GM19043 (cell line): Measurements from ENCODE around the gene DDX46.
"Not testable (repeated sequence)": the region's sequence is repeated elsewhere in the genome, so short reads cannot be mapped to it uniquely, and the experiment has no call there.

Experiments
- ATAC-seq: cut with Tn5 transposase; IDR thresholded peaks from one replicate; pipeline ENCODE4 v1.9.1; 2021; ENCODE audit warnings: low read depth; ENCODE audit not compliant: unreplicated experiment

Gene DDX46

GRCh38 chr5:134784946-134785620 lies 26.5 kb downstream of the DDX46 start:
- ATAC-seq = no peak

- ATAC-seq = no peak
These were observed 29.1 kb downstream of the DDX46 start for GRCh38 chr5:134787692-134788091.

- ATAC-seq = no peak
These were observed 33.0 kb downstream of the DDX46 start for GRCh38 chr5:134791580-134791979.

- ATAC-seq = no peak
These were observed 33.7 kb downstream of the DDX46 start for GRCh38 chr5:134792286-134792685.

- ATAC-seq = no peak
These were observed 34.5 kb downstream of the DDX46 start for GRCh38 chr5:134793111-134793510.

- no peak for ATAC-seq
These were observed 35.5 kb downstream of the DDX46 start for GRCh38 chr5:134794082-134794481.

- no peak for ATAC-seq
These were observed 36.2 kb downstream of the DDX46 start for GRCh38 chr5:134794819-134795218.

- no peak for ATAC-seq
These were observed 39.9 kb downstream of the DDX46 start for GRCh38 chr5:134798468-134798867.

- ATAC-seq = no peak
These were observed 45.2 kb downstream of the DDX46 start for GRCh38 chr5:134803821-134804220.

- ATAC-seq = peak; percentile 58
These were observed 54.8 kb downstream of the DDX46 start for GRCh38 chr5:134813407-134813806.

GRCh38 chr5:134813827-134814226 lies 55.2 kb downstream of the DDX46 start:
- ATAC-seq = peak; percentile 62

- no peak for ATAC-seq
These were observed 58.4 kb downstream of the DDX46 start for GRCh38 chr5:134817006-134817405.

- no peak for ATAC-seq
These were observed 60.2 kb downstream of the DDX46 start for GRCh38 chr5:134818776-134819175.

- no peak for ATAC-seq
These were observed 60.9 kb downstream of the DDX46 start for GRCh38 chr5:134819407-134819963.

GRCh38 chr5:134821841-134822240 lies 63.3 kb downstream of the DDX46 start:
- no peak for ATAC-seq

- ATAC-seq = no peak
These were observed 66.1 kb downstream of the DDX46 start for GRCh38 chr5:134824681-134825080.

GRCh38 chr5:134825212-134825611 lies 66.6 kb downstream of the DDX46 start:
- ATAC-seq = no peak

GRCh38 chr5:134833340-134834032 lies 74.9 kb downstream of the DDX46 start:
- no peak for ATAC-seq

GRCh38 chr5:134835623-134836022 lies 77.0 kb downstream of the DDX46 start:
- no peak for ATAC-seq

- ATAC-seq = no peak
These were observed 79.1 kb downstream of the DDX46 start for GRCh38 chr5:134837530-134838181.

GRCh38 chr5:134838361-134838760 lies 79.8 kb downstream of the DDX46 start:
- ATAC-seq = not testable (repeated sequence)
